ENCODE measurements around the gene STXBP5.

Gene STXBP5

DNA sequence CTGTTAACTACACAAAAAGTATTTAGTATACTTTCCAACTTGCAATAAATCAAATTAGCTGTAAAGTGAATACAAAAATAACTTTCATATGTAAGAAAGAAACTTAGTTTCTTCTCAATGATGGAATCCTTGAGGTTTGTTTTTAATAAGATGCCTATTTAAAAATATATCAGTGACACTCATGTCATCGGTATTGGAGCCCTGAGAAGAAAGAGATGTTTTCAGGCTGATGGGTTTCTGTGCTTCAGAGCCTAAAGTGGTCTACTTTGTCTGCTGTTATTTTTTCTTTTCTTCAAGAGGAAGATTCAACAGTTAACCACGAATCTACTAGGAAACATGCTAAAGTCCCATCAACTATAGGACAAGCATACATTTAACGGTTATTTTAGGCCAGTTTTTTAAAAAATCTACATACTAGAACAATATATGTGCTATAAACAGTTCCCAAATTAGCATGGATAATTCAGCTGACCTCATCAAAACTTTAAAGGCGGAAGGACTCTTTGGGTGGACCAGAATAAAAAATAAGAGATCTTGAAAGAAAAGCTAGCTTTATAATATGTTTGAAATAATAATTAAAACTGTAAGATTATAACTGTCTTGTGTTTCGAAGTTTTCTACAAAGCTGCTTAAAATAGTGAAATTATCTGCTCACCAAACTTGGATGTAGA lies 157.2 kb downstream of the STXBP5 start:
- Histone ChIP-seq H4K20me1 (ENCODE audit: insufficient read depth, low read length) (no peaks in the 10 kb centered on the region), H3K9ac (ENCODE audit: low read length) (no peak overlapping the region), H2AFZ (ENCODE audit: low read length) (no peak overlapping the region), H3K9me3 (replicated peaks; ENCODE audit: insufficient read depth, low read length) (no peaks in the 10 kb centered on the region), H3K36me3 (replicated peaks; ENCODE audit: insufficient read depth, low read length) (no peaks in the 10 kb centered on the region), H3K27me3 (replicated peaks; ENCODE audit: insufficient read depth, low read length) (no peaks in the 10 kb centered on the region), H3K79me2 (ENCODE audit: low read length) (no peaks in the 10 kb centered on the region), H3F3A (ENCODE audit: insufficient read depth, low read length) (no peaks in the 10 kb centered on the region), H3K27ac (ENCODE audit: low read length) (no peak overlapping the region), H3K4me3 (ENCODE audit: low read length) (no peak overlapping the region), H3K9me2 (replicated peaks; ENCODE audit: insufficient read depth, low read length) (no peaks in the 10 kb centered on the region), H3K4me1 (ENCODE audit: low read length) (no peaks in the 10 kb centered on the region), H3K4me2 (ENCODE audit: low read depth, low read length) (no peak overlapping the region)
- no peak for DNase-seq
- TF ChIP-seq, protein P1, sequence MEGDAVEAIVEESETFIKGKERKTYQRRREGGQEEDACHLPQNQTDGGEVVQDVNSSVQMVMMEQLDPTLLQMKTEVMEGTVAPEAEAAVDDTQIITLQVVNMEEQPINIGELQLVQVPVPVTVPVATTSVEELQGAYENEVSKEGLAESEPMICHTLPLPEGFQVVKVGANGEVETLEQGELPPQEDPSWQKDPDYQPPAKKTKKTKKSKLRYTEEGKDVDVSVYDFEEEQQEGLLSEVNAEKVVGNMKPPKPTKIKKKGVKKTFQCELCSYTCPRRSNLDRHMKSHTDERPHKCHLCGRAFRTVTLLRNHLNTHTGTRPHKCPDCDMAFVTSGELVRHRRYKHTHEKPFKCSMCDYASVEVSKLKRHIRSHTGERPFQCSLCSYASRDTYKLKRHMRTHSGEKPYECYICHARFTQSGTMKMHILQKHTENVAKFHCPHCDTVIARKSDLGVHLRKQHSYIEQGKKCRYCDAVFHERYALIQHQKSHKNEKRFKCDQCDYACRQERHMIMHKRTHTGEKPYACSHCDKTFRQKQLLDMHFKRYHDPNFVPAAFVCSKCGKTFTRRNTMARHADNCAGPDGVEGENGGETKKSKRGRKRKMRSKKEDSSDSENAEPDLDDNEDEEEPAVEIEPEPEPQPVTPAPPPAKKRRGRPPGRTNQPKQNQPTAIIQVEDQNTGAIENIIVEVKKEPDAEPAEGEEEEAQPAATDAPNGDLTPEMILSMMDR (IDR thresholded peaks at IDR 0.05; ENCODE audit: low read length) = no peak
- no peak for TF ChIP-seq EZH2phosphoT487 (IDR thresholded peaks at IDR 0.05; ENCODE audit: low read length)
- TF ChIP-seq EZH2 (optimal IDR thresholded peaks at IDR 0.05; ENCODE audit: low read depth, low read length) = no peak

DNA sequence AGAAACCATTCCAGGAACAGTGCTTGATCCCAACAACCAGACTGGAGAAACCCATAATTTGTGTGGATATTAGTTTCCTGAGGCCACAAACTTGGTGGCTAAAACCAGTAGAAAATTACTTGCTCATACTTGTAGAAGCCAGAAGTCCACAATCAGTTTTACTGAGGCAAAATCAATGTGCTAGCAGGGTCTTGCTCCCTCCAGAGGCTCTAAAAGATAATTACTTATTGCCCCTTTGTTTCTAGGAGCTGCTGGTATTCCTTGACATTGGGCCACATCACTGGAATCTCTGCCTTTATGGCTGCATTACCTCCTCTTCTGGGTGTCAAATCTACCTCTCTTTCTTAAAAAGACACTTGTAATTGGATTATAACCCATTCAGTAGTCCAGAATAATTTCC lies 162.1 kb downstream of the STXBP5 start:
- no peaks in the 10 kb centered on the region for H3K79me2 ChIP-seq (ENCODE audit: low read length)
- no peak overlapping the region for H3K4me3 ChIP-seq (ENCODE audit: low read length)
- TF ChIP-seq EZH2phosphoT487 (IDR thresholded peaks at IDR 0.05; ENCODE audit: low read length) = no peak
- no peak for TF ChIP-seq EZH2 (optimal IDR thresholded peaks at IDR 0.05; ENCODE audit: low read depth, low read length)
- TF ChIP-seq, protein P1 (IDR thresholded peaks at IDR 0.05; ENCODE audit: low read length) = no peak

DNA sequence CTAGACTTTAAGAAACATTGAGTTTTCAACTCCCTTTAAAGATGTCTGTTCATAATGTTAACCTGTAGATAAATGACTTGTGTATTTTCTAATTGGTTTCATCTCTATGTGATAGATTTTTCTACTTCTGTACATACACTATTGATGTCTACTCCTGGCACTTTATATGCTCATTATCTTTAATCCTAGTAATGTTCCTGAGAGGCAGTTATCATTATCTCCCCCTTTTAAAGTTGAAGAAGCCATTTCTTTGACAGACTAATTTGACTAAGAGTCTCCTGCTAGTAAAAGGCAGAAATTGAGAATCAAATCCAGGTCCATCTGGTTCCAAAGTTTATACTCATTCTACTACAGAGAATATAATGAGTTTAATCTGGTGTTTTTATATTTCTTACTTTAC lies 167.1 kb downstream of the STXBP5 start:
- no peak for DNase-seq
- Histone ChIP-seq H3K9ac (ENCODE audit: low read length) (no peak overlapping the region), H3K4me2 (ENCODE audit: low read depth, low read length) (no peak overlapping the region), H2AFZ (ENCODE audit: low read length) (no peak overlapping the region), H3F3A (ENCODE audit: insufficient read depth, low read length) (no peaks in the 10 kb centered on the region), H3K4me3 (ENCODE audit: low read length) (no peak overlapping the region), H3K79me2 (ENCODE audit: low read length) (no peaks in the 10 kb centered on the region), H3K36me3 (replicated peaks; ENCODE audit: insufficient read depth, low read length) (no peaks in the 10 kb centered on the region), H3K27me3 (replicated peaks; ENCODE audit: insufficient read depth, low read length) (no peaks in the 10 kb centered on the region), H3K27ac (ENCODE audit: low read length) (no peak overlapping the region), H4K20me1 (ENCODE audit: insufficient read depth, low read length) (no peaks in the 10 kb centered on the region), H3K4me1 (ENCODE audit: low read length) (no peaks in the 10 kb centered on the region), H3K9me2 (replicated peaks; ENCODE audit: insufficient read depth, low read length) (no peaks in the 10 kb centered on the region), H3K9me3 (replicated peaks; ENCODE audit: insufficient read depth, low read length) (no peaks in the 10 kb centered on the region)
- TF ChIP-seq, protein P1 (IDR thresholded peaks at IDR 0.05; ENCODE audit: low read length) = no peak
- TF ChIP-seq EZH2phosphoT487 (IDR thresholded peaks at IDR 0.05; ENCODE audit: low read length) (no peak), EZH2 (optimal IDR thresholded peaks at IDR 0.05; ENCODE audit: low read depth, low read length) (no peak)

More for the DNA sequence above, 162.1 kb downstream of the STXBP5 start:
- H3K4me2 ChIP-seq (ENCODE audit: low read depth, low read length) = no peak overlapping the region
- no peaks in the 10 kb centered on the region for H3F3A ChIP-seq (ENCODE audit: insufficient read depth, low read length)
- H3K9me2 ChIP-seq (replicated peaks; ENCODE audit: insufficient read depth, low read length) = no peaks in the 10 kb centered on the region
- H3K27me3 ChIP-seq (replicated peaks; ENCODE audit: insufficient read depth, low read length) = no peaks in the 10 kb centered on the region
- no peak overlapping the region for H3K9ac ChIP-seq (ENCODE audit: low read length)
- no peaks in the 10 kb centered on the region for H3K4me1 ChIP-seq (ENCODE audit: low read length)
- H4K20me1 ChIP-seq (ENCODE audit: insufficient read depth, low read length) = no peaks in the 10 kb centered on the region
- H3K9me3 ChIP-seq (replicated peaks; ENCODE audit: insufficient read depth, low read length) = no peaks in the 10 kb centered on the region
- no peak overlapping the region for H2AFZ ChIP-seq (ENCODE audit: low read length)
- DNase-seq = no peak
- H3K36me3 ChIP-seq (replicated peaks; ENCODE audit: insufficient read depth, low read length) = no peaks in the 10 kb centered on the region
- no peak overlapping the region for H3K27ac ChIP-seq (ENCODE audit: low read length)

Data from MM.1S (cell line).